Liver (tissue), 9 donors: ENCODE measurements around the gene PDYN. TPM values are rescaled to one million over a fixed set of nuclear protein-coding genes. Genes with fewer than 3 reads are reported as not detected.
A peak's percentile ranks its signal among the peaks of the same experiment; 100 is the strongest.

Experiments
- DNase-seq: peaks from one replicate; pipeline ENCODE4 v3.0.0-alpha.2; 2017; ENCODE audit warnings: low spot score
- H3K27ac ChIP-seq, 2 donors: one replicate each; pipeline ENCODE4 v1.7.0; 2013; ENCODE audit warnings: inconsistent platforms in 2 of 2, low read length in 2 of 2, control low read depth in 1 of 2, low read depth in 1 of 2, mild to moderate bottlenecking in 1 of 2
- H3K27me3 ChIP-seq, 4 donors: one replicate each; pipeline versions ENCODE4 v1.6.1 to v1.7.0; 2013; ENCODE audit warnings: low read length in 3 of 4, inconsistent platforms in 1 of 4, mild to moderate bottlenecking in 1 of 4, moderate library complexity in 1 of 4; ENCODE audit not compliant: control insufficient read depth in 4 of 4, insufficient read depth in 4 of 4
- H3K36me3 ChIP-seq, 4 donors: one replicate each; pipeline versions ENCODE4 v1.6.1 to v1.7.0; 2013; ENCODE audit warnings: low read length in 3 of 4, mild to moderate bottlenecking in 3 of 4, low read depth in 1 of 4, moderate library complexity in 1 of 4; ENCODE audit not compliant: control insufficient read depth in 4 of 4, insufficient read depth in 3 of 4
- H3K4me1 ChIP-seq, 4 donors: one replicate each; pipeline versions ENCODE4 v1.6.1 to v1.7.0; 2013; ENCODE audit warnings: low read length in 3 of 4, mild to moderate bottlenecking in 3 of 4, moderate library complexity in 1 of 4; ENCODE audit not compliant: control insufficient read depth in 4 of 4, insufficient read depth in 4 of 4
- H3K4me3 ChIP-seq, 3 donors: one replicate each; pipeline versions ENCODE4 v1.6.1 to v1.7.0; 2013; ENCODE audit warnings: low read length in 3 of 3, control low read depth in 1 of 3, low read depth in 1 of 3, mild to moderate bottlenecking in 1 of 3
- H3K9ac ChIP-seq, 2 donors: one replicate each; pipeline ENCODE4 v1.7.0; 2013; ENCODE audit warnings: low read length in 2 of 2, mild to moderate bottlenecking in 2 of 2, moderate library complexity in 2 of 2, control low read depth in 1 of 2, low read depth in 1 of 2
- H3K9me3 ChIP-seq, 4 donors: one replicate each; pipeline versions ENCODE4 v1.6.1 to v1.7.0; 2013; ENCODE audit warnings: low read length in 3 of 4; ENCODE audit not compliant: control insufficient read depth in 4 of 4
- EGR1 ChIP-seq, 2 donors: IDR thresholded peaks; 2 replicates each; pipeline ENCODE4 v1.6.1; 2016 to 2018; ENCODE audit warnings: antibody characterized with exemption in 2 of 2, low read depth in 2 of 2
- FOXA1 ChIP-seq: IDR thresholded peaks from 2 replicates; pipeline ENCODE4 v1.6.1; 2016; ENCODE audit warnings: antibody characterized with exemption
- HNF4A ChIP-seq, 2 donors: conservative IDR thresholded peaks; 2 replicates each; pipeline ENCODE4 v1.6.1; 2016; ENCODE audit warnings: antibody characterized with exemption in 2 of 2, mild to moderate bottlenecking in 2 of 2
- JUND ChIP-seq, 2 donors: IDR thresholded peaks; 2 replicates each; pipeline ENCODE4 v1.6.1; 2016; ENCODE audit warnings: antibody characterized with exemption in 2 of 2
- NR2F2 ChIP-seq: IDR thresholded peaks from 2 replicates; pipeline ENCODE4 v1.6.1; 2016; ENCODE audit warnings: antibody characterized with exemption
- RXRA ChIP-seq, 2 donors: IDR thresholded peaks; 2 replicates each; pipeline ENCODE4 v1.6.1; 2017 to 2018; ENCODE audit warnings: antibody characterized with exemption in 2 of 2, mild to moderate bottlenecking in 1 of 2
- SP1 ChIP-seq: IDR thresholded peaks from 2 replicates; pipeline ENCODE4 v1.6.1; 2018; ENCODE audit warnings: antibody characterized with exemption, mild to moderate bottlenecking
- WGBS: extraction: QIAGEN DNeasy Blood & Tissue Kit; methylation state at CpG from one replicate; pipeline ENCODE4 v1.1.7; 2013; 5-methylcytosine and 5-hydroxymethylcytosine counted together
- polyA plus RNA-seq, 2 donors: library from polyadenylated mRNA; stranded (reverse) in 1 of 2; unstranded in 1 of 2; fragments of 200-250 nt in 1 of 2; fragments of >200 nt in 1 of 2; fragmentation: Nextera tagmentation in 1 of 2; extraction: Ambion mirVana in 1 of 2; gene quantifications; one replicate each; pipeline versions ENCODE4 v1.2.1 to v1.2.3, GENCODE V29; 2013 to 2015
- total RNA-seq, 2 donors: library from RNA; depleted of rRNA; stranded (reverse); fragments of >200 nt; gene quantifications; one replicate each; pipeline ENCODE4 v1.2.3, GENCODE V29; 2014
- TF ChIP-seq, protein P1 (sequence below): IDR thresholded peaks from 2 replicates; pipeline ENCODE4 v1.6.1; 2016; ENCODE audit warnings: antibody characterized with exemption, mild to moderate bottlenecking
- TF ChIP-seq, protein P2 (sequence below): fragments of 150-350 bp; IDR thresholded peaks from 2 replicates; pipeline ENCODE4 v1.5.1; 2017; ENCODE audit warnings: improper control_type of control experiment, low read depth, low read length; ENCODE audit not compliant: missing input control
- donor health status: healthy.
- donor health status: healthy.
- donor health status: healthy.
- donor health status: healthy.
- donor health status: healthy.

Gene PDYN
- total and polyA plus RNA-seq, 4 donors = not detected

DNA sequence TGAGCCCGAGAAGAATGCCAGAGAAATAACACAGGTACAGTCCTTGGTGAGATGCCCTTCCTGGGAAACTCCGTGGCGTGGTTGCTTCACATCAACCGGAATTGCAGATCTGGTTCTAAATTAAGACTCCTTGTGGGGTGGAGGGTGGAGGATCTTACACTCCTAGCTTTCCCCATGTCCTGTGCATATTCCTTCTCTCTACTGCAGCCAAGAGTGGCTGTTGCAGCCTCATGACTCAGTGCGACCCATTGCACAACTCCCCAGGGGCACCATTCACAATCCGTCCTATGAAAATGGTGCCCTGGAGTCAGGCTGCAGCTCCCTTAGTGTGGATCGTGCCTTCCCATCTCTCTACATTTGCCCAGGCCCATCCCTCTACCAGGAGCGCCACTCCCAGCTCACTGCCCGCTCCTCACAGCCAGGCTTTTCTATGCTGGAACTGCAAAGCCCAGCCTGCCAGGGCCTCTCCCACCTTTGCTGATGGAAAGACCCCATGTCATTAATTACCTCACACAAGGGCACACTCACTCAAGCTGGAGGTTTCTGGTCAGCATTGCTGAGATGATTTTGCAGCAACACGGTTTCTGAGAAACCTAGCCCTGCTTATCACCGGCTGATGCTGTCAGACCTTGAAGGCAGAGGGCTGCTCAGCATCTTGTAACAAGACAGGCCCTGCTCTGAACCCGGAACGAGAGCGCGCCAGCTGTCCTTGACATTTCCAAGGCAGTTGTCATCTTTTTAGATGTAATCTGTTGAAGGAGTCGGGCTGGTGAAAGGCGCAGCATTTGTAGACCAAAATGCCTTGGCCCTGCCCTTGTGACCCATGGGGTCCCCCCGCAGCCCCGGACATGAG, 58.9 kb downstream of the PDYN start:
- H3K4me3 ChIP-seq = no peak overlapping the region
- H3K27ac ChIP-seq = peak overlapping the region; percentile 80 to 98
- TF ChIP-seq NR2F2 (peak; percentile 81), EGR1 (IDR thresholded peaks at IDR 0.05; ENCODE audit: low read depth in 2 of 2) (no peak)
- no peaks in the 10 kb centered on the region for H3K27me3 ChIP-seq
- H3K9me3 ChIP-seq = no peaks in the 10 kb centered on the region
- H3K4me1 ChIP-seq = peaks cover 24 to 64% (median 49%) of the 10 kb centered on the region in 4 donors
- no peak for DNase-seq
- H3K36me3 ChIP-seq = peaks cover 2 to 8% (median 3%) of the 10 kb centered on the region in 4 donors
- no peak overlapping the region for H3K9ac ChIP-seq
- 82% methylated on average over 19 of the region's 19 CpGs for WGBS

DNA sequence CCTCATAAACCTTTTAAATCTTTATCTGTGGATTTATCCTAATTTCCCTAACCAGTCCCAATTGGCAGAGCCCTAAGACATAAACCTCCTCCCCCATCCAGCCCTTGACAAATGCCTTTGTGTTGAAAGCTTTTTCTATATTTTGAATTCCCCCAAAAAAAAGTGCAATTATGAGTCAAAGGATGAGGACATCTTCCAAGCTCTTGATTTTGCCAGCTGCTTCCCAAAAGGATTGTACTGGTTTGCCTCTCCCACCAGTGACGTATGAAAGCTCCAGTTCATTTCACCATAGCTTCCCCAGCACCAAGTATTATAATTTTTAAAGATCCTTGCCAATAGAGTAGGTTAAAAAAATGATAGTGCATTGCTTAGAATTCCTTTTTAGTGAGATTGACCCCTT, 59.7 kb downstream of the PDYN start:
- 87% methylated on average over 1 of the region's 1 CpG for WGBS
- H3K4me3 ChIP-seq = no peak overlapping the region
- DNase-seq = no peak
- peaks cover 2 to 8% (median 3%) of the 10 kb centered on the region in 4 donors for H3K36me3 ChIP-seq
- H3K9me3 ChIP-seq = no peaks in the 10 kb centered on the region
- no peaks in the 10 kb centered on the region for H3K27me3 ChIP-seq
- H3K4me1 ChIP-seq = peaks cover 20 to 64% (median 48%) of the 10 kb centered on the region in 4 donors
- peak overlapping the region in 1 of 2 donors; percentile 80 for H3K27ac ChIP-seq
- TF ChIP-seq EGR1 (IDR thresholded peaks at IDR 0.05; ENCODE audit: low read depth in 2 of 2) = no peak
- no peak for TF ChIP-seq FOXA1
- no peak for TF ChIP-seq JUND (IDR thresholded peaks at IDR 0.05)
- no peak for TF ChIP-seq SP1
- TF ChIP-seq, protein P1, sequence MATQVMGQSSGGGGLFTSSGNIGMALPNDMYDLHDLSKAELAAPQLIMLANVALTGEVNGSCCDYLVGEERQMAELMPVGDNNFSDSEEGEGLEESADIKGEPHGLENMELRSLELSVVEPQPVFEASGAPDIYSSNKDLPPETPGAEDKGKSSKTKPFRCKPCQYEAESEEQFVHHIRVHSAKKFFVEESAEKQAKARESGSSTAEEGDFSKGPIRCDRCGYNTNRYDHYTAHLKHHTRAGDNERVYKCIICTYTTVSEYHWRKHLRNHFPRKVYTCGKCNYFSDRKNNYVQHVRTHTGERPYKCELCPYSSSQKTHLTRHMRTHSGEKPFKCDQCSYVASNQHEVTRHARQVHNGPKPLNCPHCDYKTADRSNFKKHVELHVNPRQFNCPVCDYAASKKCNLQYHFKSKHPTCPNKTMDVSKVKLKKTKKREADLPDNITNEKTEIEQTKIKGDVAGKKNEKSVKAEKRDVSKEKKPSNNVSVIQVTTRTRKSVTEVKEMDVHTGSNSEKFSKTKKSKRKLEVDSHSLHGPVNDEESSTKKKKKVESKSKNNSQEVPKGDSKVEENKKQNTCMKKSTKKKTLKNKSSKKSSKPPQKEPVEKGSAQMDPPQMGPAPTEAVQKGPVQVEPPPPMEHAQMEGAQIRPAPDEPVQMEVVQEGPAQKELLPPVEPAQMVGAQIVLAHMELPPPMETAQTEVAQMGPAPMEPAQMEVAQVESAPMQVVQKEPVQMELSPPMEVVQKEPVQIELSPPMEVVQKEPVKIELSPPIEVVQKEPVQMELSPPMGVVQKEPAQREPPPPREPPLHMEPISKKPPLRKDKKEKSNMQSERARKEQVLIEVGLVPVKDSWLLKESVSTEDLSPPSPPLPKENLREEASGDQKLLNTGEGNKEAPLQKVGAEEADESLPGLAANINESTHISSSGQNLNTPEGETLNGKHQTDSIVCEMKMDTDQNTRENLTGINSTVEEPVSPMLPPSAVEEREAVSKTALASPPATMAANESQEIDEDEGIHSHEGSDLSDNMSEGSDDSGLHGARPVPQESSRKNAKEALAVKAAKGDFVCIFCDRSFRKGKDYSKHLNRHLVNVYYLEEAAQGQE = no peak
- TF ChIP-seq HNF4A (conservative IDR thresholded peaks at IDR 0.05) = no peak
- no peak overlapping the region for H3K9ac ChIP-seq

DNA sequence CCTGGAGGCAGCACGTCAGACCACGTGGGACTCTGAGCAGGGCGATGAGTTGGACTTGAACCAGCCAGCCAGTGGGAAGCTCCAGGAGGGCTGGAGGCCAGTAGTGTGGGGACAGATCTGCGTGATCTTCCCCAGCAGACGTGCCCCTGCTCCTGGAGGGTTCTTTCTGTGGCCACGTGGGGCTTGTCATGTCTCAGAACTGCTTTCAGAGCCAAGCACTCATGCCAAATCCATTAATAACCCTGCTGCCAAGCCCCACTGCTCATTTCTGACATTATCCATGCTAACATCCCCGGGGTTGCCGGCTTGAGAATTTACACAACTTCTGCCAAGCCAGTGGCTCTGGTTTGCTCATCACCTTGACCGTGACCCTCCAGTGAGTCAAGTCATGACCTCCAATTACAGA, 60.4 kb downstream of the PDYN start:
- Histone ChIP-seq H3K9ac (no peak overlapping the region), H3K4me3 (no peak overlapping the region), H3K9me3 (no peaks in the 10 kb centered on the region), H3K4me1 (peaks cover 18 to 58% (median 43%) of the 10 kb centered on the region in 4 donors), H3K36me3 (peaks cover 2 to 8% (median 3%) of the 10 kb centered on the region in 4 donors), H3K27me3 (no peaks in the 10 kb centered on the region), H3K27ac (peak overlapping the region; percentile 36 to 50)
- 31% methylated on average over 9 of the region's 9 CpGs for WGBS
- TF ChIP-seq, protein P2, sequence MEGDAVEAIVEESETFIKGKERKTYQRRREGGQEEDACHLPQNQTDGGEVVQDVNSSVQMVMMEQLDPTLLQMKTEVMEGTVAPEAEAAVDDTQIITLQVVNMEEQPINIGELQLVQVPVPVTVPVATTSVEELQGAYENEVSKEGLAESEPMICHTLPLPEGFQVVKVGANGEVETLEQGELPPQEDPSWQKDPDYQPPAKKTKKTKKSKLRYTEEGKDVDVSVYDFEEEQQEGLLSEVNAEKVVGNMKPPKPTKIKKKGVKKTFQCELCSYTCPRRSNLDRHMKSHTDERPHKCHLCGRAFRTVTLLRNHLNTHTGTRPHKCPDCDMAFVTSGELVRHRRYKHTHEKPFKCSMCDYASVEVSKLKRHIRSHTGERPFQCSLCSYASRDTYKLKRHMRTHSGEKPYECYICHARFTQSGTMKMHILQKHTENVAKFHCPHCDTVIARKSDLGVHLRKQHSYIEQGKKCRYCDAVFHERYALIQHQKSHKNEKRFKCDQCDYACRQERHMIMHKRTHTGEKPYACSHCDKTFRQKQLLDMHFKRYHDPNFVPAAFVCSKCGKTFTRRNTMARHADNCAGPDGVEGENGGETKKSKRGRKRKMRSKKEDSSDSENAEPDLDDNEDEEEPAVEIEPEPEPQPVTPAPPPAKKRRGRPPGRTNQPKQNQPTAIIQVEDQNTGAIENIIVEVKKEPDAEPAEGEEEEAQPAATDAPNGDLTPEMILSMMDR = no peak
- TF ChIP-seq NR2F2 = peak; percentile 95
- peak in 1 of 2 donors; percentile 13 for TF ChIP-seq RXRA (IDR thresholded peaks at IDR 0.05)
- DNase-seq = no peak
